Left ventricle myocardium inferior (tissue), 1 donor: Measurements from ENCODE around the gene MAN2A2. TPM values are rescaled to one million over a fixed set of nuclear protein-coding genes. Genes with fewer than 3 reads are reported as not detected.

Experiments
- DNase-seq: peaks from one replicate; pipeline ENCODE4 v3.0.0-alpha.2; 2020
- H3K27ac ChIP-seq: fragments of 200-600 bp; replicated peaks from 2 replicates; pipeline ENCODE4 v1.8.0; 2021
- H3K27me3 ChIP-seq: fragments of 200-600 bp; 2 replicates; pipeline ENCODE4 v1.8.0; 2021; ENCODE audit warnings: low read depth
- H3K36me3 ChIP-seq: fragments of 200-600 bp; 2 replicates; pipeline ENCODE4 v1.8.0; 2021
- H3K4me1 ChIP-seq: fragments of 200-600 bp; 2 replicates; pipeline ENCODE4 v1.8.0; 2021
- H3K4me3 ChIP-seq: fragments of 200-600 bp; 2 replicates; pipeline ENCODE4 v1.8.0; 2021; ENCODE audit warnings: mild to moderate bottlenecking, moderate library complexity
- H3K9me3 ChIP-seq: fragments of 200-600 bp; replicated peaks from 2 replicates; pipeline ENCODE4 v1.8.0; 2021
- CTCF ChIP-seq: fragments of 200-600 bp; IDR thresholded peaks from 2 replicates; pipeline ENCODE4 v1.8.0; 2021; ENCODE audit warnings: antibody characterized with exemption, mild to moderate bottlenecking, borderline replicate concordance
- intact Hi-C: fragments of 100-400 bp; cut with micrococcal nuclease; formaldehyde crosslinking; loops from one replicate; pipeline ENCODE4 v1.11.0; 2022
- total RNA-seq: library from RNA; stranded (reverse); fragmentation: NEBNext Ultra II Directional; extraction: Animal tissue kit (Norgen Biotek cat#: 25700); gene quantifications from one replicate; pipeline ENCODE4 v1.2.1, GENCODE V29; 2021
- donor health status: DM: no; HTN: yes; CAD: no; lungs with severe emphysema.

MAN2A2 gene
- total RNA-seq, 1 donor from 2014 or later: 95.4 TPM

GRCh38 chr15:90929246-90930019 is 26.3 kb downstream of the MAN2A2 start:
- Histone ChIP-seq H3K4me3 (peak overlapping the region; percentile 79), H3K27me3 (no peaks in the 10 kb centered on the region), H3K27ac (peak overlapping the region; percentile 95), H3K9me3 (no peaks in the 10 kb centered on the region), H3K36me3 (no peaks in the 10 kb centered on the region), H3K4me1 (peaks cover 45% of the 10 kb centered on the region)
- DNase-seq: no peak
- intact Hi-C loops: no loop called here
- TF ChIP-seq CTCF: no peak

- intact Hi-C loops: no loop called here
- no peak for TF ChIP-seq CTCF
- Histone ChIP-seq H3K9me3 (no peaks in the 10 kb centered on the region), H3K4me3 (peak overlapping the region; percentile 79), H3K27me3 (no peaks in the 10 kb centered on the region), H3K4me1 (peaks cover 60% of the 10 kb centered on the region), H3K36me3 (no peaks in the 10 kb centered on the region), H3K27ac (peak overlapping the region; percentile 95)
- DNase-seq: no peak
These were observed 27.9 kb downstream of the MAN2A2 start for GRCh38 chr15:90930861-90931574.

- Histone ChIP-seq H3K4me1 (peaks cover 64% of the 10 kb centered on the region), H3K27ac (peak overlapping the region; percentile 95), H3K36me3 (no peaks in the 10 kb centered on the region), H3K27me3 (no peaks in the 10 kb centered on the region), H3K4me3 (peak overlapping the region; percentile 79), H3K9me3 (no peaks in the 10 kb centered on the region)
- no peak for TF ChIP-seq CTCF
- no peak for DNase-seq
- intact Hi-C loops: no loop called here
These were observed 28.4 kb downstream of the MAN2A2 start for GRCh38 chr15:90931575-90931827.

DNA sequence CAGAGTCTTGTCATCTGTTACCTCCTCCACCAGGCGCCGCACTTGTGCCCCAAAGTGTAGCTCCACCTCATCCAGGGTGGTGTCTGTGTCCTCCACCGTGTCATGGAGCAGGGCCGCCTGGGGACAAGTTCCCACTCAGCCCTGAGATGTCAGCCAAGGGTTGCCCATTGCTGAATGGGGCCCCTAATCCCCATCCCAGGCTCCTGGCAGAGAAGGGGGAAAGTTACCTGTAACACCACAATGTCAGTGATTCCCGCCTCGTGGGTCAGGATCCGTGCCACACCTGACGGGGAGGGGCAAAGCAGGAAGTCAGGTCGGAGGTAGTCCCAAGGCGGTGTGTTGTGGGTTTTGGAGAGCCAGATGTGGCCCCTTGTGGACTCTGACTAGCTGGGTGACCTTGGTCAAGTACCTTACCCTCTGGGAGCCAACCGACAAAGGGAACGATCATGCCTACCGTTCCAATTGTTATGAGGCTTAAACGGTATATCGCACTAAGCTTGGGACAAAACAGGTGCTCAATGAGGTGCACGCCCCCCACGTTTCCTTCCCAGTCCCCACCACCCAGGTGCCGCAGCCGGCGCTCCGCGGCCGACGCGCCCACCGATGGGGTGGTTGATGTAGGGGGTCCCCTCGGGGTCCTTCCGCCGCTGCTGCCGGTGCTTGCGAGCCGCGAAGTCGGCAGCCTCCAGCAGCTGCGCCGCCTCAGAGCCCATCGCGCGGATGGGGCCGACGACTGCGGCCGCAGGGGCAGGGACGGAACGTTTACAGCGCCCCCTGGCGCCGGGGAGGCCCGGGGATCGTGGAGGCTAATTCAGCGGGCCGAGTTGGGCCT is 28.9 kb downstream of the MAN2A2 start, which contains the start of gene HDDC3:
Gene HDDC3 (minus strand): TSS at position 722 of the 832 bp plus-strand sequence. CDS start 9 bp downstream, at position 713.
- peaks cover 70% of the 10 kb centered on the region for H3K4me1 ChIP-seq
- H3K27me3 ChIP-seq: no peaks in the 10 kb centered on the region
- H3K9me3 ChIP-seq: no peaks in the 10 kb centered on the region
- H3K27ac ChIP-seq: peak within 1 kb of the TSS; percentile 95
- H3K4me3 ChIP-seq: peak within 1 kb of the TSS; percentile 79
- no peaks in the 10 kb centered on the region for H3K36me3 ChIP-seq
- peak; percentile 94 for DNase-seq
- intact Hi-C loops: no loop called here
- peak; percentile 98 for TF ChIP-seq CTCF

GRCh38 chr15:90932660-90932991 is 29.5 kb downstream of the MAN2A2 start:
- no peaks in the 10 kb centered on the region for H3K36me3 ChIP-seq
- no peaks in the 10 kb centered on the region for H3K27me3 ChIP-seq
- H3K27ac ChIP-seq: peak overlapping the region; percentile 95
- peaks cover 70% of the 10 kb centered on the region for H3K4me1 ChIP-seq
- TF ChIP-seq CTCF: no peak
- H3K9me3 ChIP-seq: no peaks in the 10 kb centered on the region
- peak overlapping the region; percentile 79 for H3K4me3 ChIP-seq
- no peak for DNase-seq
- intact Hi-C loops: no loop called here
